SKM-1 (cell line): Measurements from ENCODE around the gene VAPB.

Experiments
- DNase-seq: peaks from one replicate; lab custom pipeline; 2025; ENCODE audit not compliant: unreplicated experiment; lab: John Stamatoyannopoulos, UW

Gene VAPB

GRCh38 chr20:58377766-58378401, 11.1 kb upstream of the VAPB start:
- no peak for DNase-seq

DNA sequence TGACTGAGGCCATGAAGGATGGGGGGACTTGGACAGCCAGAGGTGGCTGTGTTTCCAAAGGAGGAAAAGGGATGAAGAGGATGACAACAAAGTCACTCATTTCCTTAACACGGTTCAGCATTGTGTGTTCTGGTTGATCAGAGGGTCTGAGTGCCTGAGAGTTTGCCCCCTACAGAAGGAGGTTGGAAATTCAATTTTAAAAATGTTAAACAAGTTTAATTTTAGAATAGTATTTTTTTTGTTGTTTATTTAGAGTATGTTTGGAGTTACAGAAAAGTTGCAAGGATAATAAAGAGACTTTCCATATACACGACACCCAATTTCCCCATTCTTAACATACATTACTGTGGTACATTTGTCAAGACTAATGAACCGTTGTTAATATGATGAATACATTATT, 10.3 kb upstream of the VAPB start:
- DNase-seq, result no peak

- no peak for DNase-seq
Measured at GRCh38 chr20:58381627-58382026, 7.4 kb upstream of the VAPB start.

GRCh38 chr20:58382096-58382495, 6.9 kb upstream of the VAPB start:
- DNase-seq, result no peak

- no peak for DNase-seq
Measured at GRCh38 chr20:58384821-58385220, 4.2 kb upstream of the VAPB start.

DNA sequence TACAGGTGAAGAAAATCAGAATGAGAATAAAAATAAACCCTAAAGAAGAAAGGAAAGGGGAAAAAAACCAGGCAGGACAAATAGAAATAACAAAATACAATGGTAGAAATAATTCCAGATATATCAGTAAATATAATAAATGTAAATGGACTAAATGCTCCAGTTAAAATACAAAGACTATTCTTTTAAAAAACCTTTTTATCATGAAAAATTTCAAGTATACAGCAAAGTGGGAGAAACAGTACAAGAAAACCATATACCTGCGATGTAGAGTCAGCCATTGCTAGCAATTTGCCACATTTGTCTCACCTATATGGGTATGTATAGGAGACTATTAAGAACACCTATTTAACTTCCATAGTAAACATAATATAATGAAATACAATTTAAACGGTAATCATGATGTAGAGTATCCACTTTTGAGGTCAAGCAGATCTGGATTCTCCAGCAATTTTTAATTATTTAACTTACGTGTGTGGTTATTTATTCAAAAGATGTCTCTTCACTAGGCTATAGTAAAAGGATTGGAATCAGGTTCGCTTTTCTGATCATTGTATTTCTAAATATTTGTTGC, 914 bp upstream of the VAPB start:
- no peak for DNase-seq

GRCh38 chr20:58389324-58389967, 417 bp downstream of the VAPB start:
- DNase-seq, result no peak

DNA sequence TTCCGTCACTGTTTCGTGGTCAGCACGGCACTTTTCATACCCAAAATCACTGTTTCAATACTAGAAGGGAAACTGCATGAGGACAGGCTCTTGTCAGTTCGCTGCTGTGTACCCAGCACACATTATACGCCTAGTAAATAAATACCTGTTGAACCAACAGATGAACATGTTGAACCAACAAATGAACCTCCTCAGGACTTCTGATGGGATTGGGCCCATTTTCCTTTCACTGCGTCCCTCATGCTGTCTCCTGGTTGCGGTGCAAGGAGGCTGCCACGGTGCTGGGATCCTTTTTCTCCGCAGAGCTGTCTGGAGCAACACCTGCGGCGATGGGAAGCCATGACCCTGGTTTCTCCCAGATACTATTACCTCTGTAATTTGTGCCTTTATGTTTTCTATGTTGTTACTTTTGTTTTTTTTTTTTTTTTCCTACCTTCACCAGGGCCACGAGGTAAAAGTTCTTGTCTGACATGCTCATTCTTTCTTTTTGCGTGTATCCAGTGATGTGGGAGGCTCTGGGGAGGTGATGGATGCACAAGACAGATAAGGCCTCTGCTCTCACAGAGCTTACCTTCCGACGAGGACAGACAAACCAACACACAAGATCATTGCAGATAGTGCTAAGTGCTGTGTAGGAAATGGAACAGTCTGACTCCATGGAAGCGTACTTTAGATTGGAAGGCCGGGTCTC, 1.1 kb downstream of the VAPB start:
- DNase-seq, result no peak

GRCh38 chr20:58390659-58391035, 1.6 kb downstream of the VAPB start:
- no peak for DNase-seq

DNA sequence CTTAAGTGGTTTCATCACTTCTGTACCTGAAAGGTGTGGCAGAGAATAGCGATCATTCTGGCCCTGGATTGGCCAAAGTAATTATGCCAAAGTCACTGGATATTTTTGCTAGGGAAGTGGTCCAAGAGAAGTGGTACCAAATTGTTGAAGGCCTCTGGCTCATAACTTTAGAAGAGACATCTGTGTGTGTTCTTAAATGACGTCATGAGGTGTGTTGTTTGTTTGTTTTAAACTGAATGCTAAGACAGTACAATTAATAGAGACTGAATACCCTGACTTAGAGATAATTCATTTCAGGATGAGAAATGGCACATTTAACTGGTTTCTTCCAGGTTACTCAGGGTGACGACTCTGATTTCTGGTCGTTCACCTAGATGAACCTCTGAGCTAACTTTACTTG, 3.3 kb downstream of the VAPB start:
- no peak for DNase-seq

- no peak for DNase-seq
Measured at GRCh38 chr20:58393299-58393698, 4.3 kb downstream of the VAPB start.

DNA sequence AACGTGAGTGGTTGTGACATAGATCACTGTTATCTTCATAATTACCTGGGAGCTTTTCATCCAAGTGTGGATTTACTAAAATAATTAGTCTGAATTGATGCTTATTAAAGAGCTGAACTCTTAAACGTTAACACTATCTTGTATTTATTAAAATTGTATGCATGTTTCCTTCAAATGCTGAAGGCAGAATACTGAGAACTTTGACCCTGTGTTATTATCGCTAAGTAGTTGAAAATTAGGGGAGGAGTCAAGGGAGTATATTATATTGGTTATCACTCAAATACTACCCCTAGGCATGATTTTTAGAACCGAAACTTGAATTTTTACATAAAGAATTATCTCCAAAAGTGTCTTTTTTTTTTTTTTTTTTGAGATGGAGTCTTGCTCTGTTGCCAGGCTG, 5.8 kb downstream of the VAPB start:
- no peak for DNase-seq

GRCh38 chr20:58395604-58396003, 6.6 kb downstream of the VAPB start:
- DNase-seq, result no peak

DNA sequence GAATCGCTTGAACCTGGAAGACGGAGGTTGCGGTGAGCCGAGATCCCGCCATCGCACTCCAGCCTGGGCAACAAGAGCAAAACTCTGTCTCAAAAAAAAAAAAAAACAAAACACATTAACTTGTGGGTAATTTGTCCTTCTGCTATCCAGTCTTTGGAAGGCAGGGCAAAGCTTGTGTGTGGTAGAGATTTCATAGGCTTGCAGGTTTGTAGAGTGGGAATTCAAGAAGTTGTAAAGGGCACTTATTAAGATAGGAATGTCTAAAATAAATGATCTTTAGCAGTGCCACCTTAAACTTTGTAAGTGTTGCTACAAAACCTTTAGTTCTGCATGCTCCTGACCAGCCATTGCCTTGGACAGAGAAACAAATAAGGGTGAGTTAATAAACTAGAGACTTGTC, 8.4 kb downstream of the VAPB start:
- no peak for DNase-seq

DNA sequence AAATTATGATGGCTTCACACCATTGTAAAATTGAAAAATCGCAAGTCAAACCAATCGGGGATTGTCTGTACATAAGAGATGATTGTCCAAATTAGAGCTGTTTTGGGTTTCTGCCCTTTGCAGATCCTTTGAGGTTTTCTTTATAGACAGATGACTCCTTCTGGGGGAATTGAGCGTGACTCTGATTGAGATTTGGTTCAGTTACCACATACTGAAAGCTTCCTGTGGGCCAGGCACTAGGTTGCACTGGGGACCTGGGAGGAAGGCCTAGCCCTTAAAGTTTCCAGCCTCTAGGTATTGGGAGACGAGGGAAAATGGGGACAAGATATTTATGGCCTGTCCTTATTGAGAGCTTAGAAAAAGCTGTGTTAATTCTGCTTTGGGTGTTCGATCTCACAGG, 9.2 kb downstream of the VAPB start:
- no peak for DNase-seq

- DNase-seq, result no peak
Measured at GRCh38 chr20:58399926-58400325, 10.9 kb downstream of the VAPB start.

DNA sequence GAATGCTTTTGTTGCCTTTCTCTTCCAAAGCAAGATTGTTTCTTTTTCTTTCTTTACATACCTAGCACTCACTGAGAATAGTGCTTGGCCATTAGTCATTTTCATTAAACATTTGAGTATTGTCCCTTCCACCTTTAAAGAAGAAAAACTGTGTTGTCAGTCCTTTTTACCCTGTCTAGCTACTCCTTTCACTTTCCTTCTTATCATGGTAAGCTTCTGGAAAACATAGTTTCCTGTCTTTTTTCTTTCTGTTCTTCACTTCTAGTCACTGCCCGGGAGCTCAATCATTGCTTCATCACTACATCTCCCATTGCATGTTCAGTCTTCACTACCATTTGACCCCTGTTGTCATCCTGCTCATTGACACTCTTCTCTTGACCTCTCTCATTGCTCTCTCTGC, 12.1 kb downstream of the VAPB start:
- DNase-seq, result no peak

DNA sequence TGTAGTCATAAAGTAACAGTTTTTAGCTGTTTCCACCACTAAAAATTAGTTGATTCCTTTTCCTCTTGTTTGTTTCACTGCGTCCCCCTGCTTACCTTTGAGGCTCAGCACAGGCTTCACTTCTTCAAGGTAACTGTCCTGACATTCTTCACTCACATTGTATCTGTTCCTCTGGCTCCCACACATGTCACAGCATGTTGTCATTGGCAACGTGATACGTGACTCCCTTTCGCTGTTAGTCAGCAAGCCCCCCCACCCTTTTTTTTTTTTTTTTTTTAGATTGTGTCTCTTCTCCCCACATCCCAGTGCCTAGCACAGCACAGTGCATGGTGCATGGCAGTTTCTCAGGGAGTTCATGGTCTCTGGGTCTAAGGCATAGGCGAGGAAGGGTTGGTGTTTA, 13.3 kb downstream of the VAPB start:
- no peak for DNase-seq

DNA sequence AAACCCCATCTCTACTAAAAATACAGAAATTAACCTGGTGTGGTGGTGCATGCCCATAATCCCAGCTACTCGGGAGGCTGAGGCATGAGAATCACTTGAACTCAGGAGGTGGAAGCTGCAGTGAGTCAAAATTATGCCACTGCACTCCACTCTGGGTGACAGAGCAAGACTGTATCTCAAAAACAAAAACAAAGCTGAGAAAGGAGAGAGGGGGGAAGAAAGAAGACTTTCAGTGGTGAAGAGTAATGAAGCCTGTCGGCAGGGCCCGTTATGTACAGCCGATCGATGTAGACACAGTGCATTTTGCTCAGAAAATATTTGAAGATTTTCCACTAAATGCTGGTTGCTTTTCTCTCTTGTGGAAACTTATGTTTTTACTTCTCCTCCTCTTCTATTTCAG, 13.8 kb downstream of the VAPB start:
- no peak for DNase-seq

DNA sequence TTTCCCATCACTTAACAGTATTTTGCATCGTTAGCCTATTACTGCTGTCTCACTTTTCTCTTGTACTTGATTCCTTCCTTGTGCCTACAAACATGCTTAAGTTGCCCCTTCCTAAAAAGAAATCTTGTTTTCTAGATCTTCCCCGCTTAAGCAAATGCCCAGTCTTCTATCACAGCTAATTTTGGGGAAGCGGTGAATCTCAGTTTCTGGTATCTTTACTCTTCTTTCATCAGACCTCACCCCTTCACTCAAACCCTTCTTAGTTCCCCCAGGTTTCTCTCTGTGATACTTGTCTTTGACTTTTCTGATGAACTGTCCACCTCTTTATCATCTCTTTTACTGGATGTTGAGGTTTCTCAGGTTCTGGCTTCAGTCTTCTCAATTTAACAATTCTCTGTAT, 14.2 kb downstream of the VAPB start:
- DNase-seq, result no peak

- DNase-seq, result no peak
Measured at GRCh38 chr20:58405504-58406291, 16.7 kb downstream of the VAPB start.
